ENCODE data around the gene TRABD2B. TPM values are rescaled to one million over a fixed set of nuclear protein-coding genes. Genes with fewer than 3 reads are reported as not detected.

TRABD2B gene
- total RNA-seq, 4 donors from 2014 or later = 0.83 to 2.6 (median 1.9) TPM

GRCh38 chr1:47871799-47872353 is 125.3 kb downstream of the TRABD2B start:
- DNase-seq (ENCODE audit: low spot score in 2 of 2) = no peak

GRCh38 chr1:47870946-47871676 is 126.1 kb downstream of the TRABD2B start:
- DNase-seq (ENCODE audit: low spot score in 2 of 2) = no peak
- Histone ChIP-seq H3K27ac (no peak overlapping the region), H3K4me3 (no peak overlapping the region), H3K4me1 (peaks cover 6% of the 10 kb centered on the region), H3K9me3 (no peaks in the 10 kb centered on the region), H3K36me3 (no peaks in the 10 kb centered on the region), H3K27me3 (no peaks in the 10 kb centered on the region)
- WGBS = 78% methylated on average over 8 of the region's 8 CpGs
- no peak for TF ChIP-seq CTCF (IDR thresholded peaks at IDR 0.05)
- TF ChIP-seq EP300 (IDR thresholded peaks at IDR 0.05) = no peak
- TF ChIP-seq POLR2A (IDR thresholded peaks at IDR 0.05) = no peak
- TF ChIP-seq POLR2AphosphoS5 (IDR thresholded peaks at IDR 0.05) = no peak

More at GRCh38 chr1:47871799-47872353, 125.3 kb downstream of the TRABD2B start:
- no peak for TF ChIP-seq EP300 (IDR thresholded peaks at IDR 0.05)
- no peak for TF ChIP-seq POLR2AphosphoS5 (IDR thresholded peaks at IDR 0.05)
- TF ChIP-seq POLR2A (IDR thresholded peaks at IDR 0.05) = no peak
- TF ChIP-seq CTCF (IDR thresholded peaks at IDR 0.05) = no peak
- WGBS = 79% methylated on average over 2 of the region's 2 CpGs
- Histone ChIP-seq H3K27ac (no peak overlapping the region), H3K9me3 (no peaks in the 10 kb centered on the region), H3K4me1 (peaks cover 6% of the 10 kb centered on the region), H3K27me3 (no peaks in the 10 kb centered on the region), H3K36me3 (no peaks in the 10 kb centered on the region), H3K4me3 (no peak overlapping the region)

- Histone ChIP-seq H3K4me3 (no peak overlapping the region), H3K4me1 (peaks cover 2% of the 10 kb centered on the region), H3K9me3 (no peaks in the 10 kb centered on the region), H3K27me3 (no peaks in the 10 kb centered on the region), H3K36me3 (no peaks in the 10 kb centered on the region), H3K27ac (no peak overlapping the region)
- TF ChIP-seq POLR2A (IDR thresholded peaks at IDR 0.05) (no peak), EP300 (IDR thresholded peaks at IDR 0.05) (no peak), CTCF (IDR thresholded peaks at IDR 0.05) (no peak), POLR2AphosphoS5 (IDR thresholded peaks at IDR 0.05) (no peak)
- 80% methylated on average over 4 of the region's 4 CpGs for WGBS
- DNase-seq (ENCODE audit: low spot score in 2 of 2) = no peak
These were observed 126.7 kb downstream of the TRABD2B start for GRCh38 chr1:47870480-47870879.

GRCh38 chr1:47868348-47868676 is 128.9 kb downstream of the TRABD2B start:
- Histone ChIP-seq H3K27me3 (no peaks in the 10 kb centered on the region), H3K4me3 (no peak overlapping the region), H3K27ac (no peak overlapping the region), H3K9me3 (no peaks in the 10 kb centered on the region), H3K36me3 (no peaks in the 10 kb centered on the region), H3K4me1 (no peaks in the 10 kb centered on the region)
- DNase-seq (ENCODE audit: low spot score in 2 of 2) = no peak
- 87% methylated on average over 5 of the region's 5 CpGs for WGBS
- TF ChIP-seq EP300 (IDR thresholded peaks at IDR 0.05) = no peak
- TF ChIP-seq CTCF (IDR thresholded peaks at IDR 0.05) = no peak
- no peak for TF ChIP-seq POLR2A (IDR thresholded peaks at IDR 0.05)
- no peak for TF ChIP-seq POLR2AphosphoS5 (IDR thresholded peaks at IDR 0.05)

GRCh38 chr1:47867438-47868347 is 129.5 kb downstream of the TRABD2B start:
- H3K9me3 ChIP-seq = no peaks in the 10 kb centered on the region
- no peak overlapping the region for H3K27ac ChIP-seq
- H3K27me3 ChIP-seq = no peaks in the 10 kb centered on the region
- H3K4me1 ChIP-seq = no peaks in the 10 kb centered on the region
- TF ChIP-seq POLR2A (IDR thresholded peaks at IDR 0.05) (no peak), EP300 (IDR thresholded peaks at IDR 0.05) (no peak), POLR2AphosphoS5 (IDR thresholded peaks at IDR 0.05) (no peak), CTCF (IDR thresholded peaks at IDR 0.05) (no peak)
- no peak overlapping the region for H3K4me3 ChIP-seq
- DNase-seq (ENCODE audit: low spot score in 2 of 2) = no peak
- 67% methylated on average over 8 of the region's 8 CpGs for WGBS
- no peaks in the 10 kb centered on the region for H3K36me3 ChIP-seq
